C4-2B (cell line): ENCODE data around the gene PARP4.

Experiments used
- H3K27ac ChIP-seq: fragments of 450-650 bp; 2 replicates; pipeline ENCODE4 v1.5.1; 2017
- ZFX ChIP-seq: fragments of 450-650 bp; IDR thresholded peaks from 2 replicates; pipeline ENCODE4 v1.6.1; 2017
- TF ChIP-seq, protein P1 (sequence below): fragments of 450-650 bp; conservative IDR thresholded peaks from 2 replicates; pipeline ENCODE4 v1.5.1; 2017; ENCODE audit warnings: mild to moderate bottlenecking

The PARP4 gene

DNA sequence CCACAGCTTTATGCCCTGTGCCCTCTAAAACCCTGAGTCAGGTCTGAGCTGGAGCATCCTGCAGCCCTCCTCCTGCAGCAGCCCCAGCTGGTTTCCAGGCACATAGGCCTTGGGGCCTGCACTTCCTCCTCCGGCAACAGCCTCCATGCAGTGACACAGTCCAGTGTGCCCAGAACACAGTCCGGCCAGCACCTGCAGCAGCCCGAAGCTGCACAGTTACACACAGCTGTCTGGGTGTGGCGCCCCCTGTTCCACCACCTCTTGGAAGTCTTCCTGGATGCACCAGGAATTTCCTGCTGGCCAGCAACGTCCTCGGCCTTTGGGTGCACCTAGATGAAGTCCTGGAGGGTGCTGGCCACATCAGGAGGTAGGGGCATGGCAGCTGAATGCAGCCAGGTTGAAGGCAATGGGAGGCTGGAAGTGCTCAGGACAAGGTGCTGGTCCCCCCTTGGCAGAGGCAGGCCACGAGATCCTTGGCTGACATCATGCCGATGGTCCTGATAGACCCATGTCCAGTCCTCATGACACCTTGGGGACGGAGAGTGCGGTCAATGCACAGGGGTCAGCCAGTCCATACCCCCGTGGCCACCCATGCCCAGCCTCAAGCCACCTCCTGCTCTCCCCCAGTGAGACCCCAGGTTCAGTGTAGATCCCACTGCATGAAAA is 27.1 kb upstream of the PARP4 start:
- TF ChIP-seq, protein P1, sequence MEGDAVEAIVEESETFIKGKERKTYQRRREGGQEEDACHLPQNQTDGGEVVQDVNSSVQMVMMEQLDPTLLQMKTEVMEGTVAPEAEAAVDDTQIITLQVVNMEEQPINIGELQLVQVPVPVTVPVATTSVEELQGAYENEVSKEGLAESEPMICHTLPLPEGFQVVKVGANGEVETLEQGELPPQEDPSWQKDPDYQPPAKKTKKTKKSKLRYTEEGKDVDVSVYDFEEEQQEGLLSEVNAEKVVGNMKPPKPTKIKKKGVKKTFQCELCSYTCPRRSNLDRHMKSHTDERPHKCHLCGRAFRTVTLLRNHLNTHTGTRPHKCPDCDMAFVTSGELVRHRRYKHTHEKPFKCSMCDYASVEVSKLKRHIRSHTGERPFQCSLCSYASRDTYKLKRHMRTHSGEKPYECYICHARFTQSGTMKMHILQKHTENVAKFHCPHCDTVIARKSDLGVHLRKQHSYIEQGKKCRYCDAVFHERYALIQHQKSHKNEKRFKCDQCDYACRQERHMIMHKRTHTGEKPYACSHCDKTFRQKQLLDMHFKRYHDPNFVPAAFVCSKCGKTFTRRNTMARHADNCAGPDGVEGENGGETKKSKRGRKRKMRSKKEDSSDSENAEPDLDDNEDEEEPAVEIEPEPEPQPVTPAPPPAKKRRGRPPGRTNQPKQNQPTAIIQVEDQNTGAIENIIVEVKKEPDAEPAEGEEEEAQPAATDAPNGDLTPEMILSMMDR: no peak
- no peak for TF ChIP-seq ZFX
- no peak overlapping the region for H3K27ac ChIP-seq

DNA sequence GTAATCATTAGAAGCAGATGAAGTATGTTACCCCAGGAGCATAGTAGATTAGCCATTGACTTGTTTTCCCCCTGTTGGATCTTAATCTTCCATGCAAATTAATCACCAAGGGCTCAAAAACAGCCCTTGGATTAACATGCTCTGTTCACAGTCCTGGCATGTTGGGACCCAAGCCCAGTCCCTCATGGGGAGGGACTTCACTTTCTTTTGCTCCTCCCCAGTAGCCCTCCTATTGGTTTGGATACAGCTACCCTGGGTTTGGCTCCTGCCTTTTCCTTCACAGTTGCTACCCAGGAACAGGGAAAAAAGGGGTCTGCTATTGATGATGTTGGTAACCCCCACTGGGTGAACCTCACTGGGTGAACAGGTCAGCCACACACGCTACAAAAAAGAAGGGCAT is 16.9 kb upstream of the PARP4 start:
- H3K27ac ChIP-seq: no peak overlapping the region

DNA sequence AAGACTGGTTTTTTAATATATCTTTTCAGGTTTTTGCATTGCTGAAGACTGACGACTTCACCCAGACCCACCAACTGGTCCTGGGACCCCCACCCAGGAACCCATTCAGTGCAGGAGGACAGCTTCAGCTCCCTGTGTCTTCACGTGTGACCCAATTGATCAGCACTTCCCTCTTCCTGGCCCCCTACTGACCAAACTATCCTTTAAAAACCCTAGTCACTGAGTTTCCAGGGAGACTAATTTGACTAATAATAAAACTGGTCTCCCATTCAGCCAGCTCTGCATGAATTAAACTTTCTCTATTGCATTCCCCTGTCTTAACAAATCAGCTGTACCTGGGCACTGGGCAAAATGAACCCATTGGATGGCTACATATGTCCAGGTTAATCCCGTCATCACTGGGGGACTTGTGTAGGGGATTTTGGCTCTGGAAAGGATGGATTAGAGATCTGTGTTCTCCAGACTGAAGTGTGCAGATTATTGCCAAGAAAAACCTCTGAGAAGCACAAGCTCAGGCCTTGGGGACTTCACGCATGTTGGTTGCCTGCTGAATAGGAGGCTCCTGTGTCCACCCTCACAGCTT is 16.3 kb upstream of the PARP4 start:
- TF ChIP-seq, protein P1: no peak
- no peak for TF ChIP-seq ZFX
- no peak overlapping the region for H3K27ac ChIP-seq

More for the DNA sequence above, 16.9 kb upstream of the PARP4 start:
- TF ChIP-seq, protein P1: no peak
- no peak for TF ChIP-seq ZFX

DNA sequence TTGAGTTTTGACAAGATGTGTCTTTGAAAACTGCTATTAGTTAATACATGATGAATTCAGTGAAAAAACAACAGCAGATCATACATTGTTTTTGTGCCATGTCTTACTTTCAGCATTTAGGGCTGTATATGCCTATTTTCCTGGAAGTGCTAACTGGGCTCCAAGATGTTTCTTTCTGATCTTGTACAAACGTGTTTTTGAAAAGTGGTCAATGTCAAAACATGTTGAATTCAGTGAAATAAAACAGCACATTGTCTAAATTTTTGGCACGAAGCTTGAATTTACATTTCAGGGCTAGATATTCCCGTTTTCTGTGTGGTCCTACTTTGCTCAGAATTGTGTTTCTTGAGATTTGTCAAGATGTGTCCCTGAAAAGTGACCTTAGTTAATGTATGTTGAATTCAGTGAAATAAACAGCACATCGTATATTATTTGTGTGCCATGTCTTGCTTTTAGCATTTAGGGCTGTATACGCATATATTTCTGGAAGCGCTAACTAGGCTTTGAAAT is 14.7 kb upstream of the PARP4 start:
- TF ChIP-seq, protein P1: no peak
- TF ChIP-seq ZFX: no peak
- H3K27ac ChIP-seq: no peak overlapping the region

DNA sequence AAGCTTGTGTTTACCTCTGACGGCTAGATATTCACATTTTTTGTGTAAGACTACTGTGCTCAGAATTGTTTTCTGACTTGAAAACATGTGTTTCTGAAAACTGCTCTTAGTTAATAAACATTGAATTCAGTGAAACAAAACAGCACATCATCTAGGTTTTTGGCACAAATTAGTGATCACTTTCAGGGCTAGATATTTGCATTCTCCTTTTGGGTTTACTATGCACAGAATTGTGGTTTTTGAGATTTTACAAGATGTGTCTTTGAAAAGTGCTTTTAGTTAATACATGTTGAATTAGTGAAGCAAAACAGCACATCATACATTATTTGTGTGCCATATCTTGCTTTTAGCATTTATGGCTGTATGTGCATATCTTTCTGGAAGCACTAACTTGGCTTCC is 8.2 kb upstream of the PARP4 start:
- TF ChIP-seq ZFX: no peak
- TF ChIP-seq, protein P1: no peak
- no peak overlapping the region for H3K27ac ChIP-seq

DNA sequence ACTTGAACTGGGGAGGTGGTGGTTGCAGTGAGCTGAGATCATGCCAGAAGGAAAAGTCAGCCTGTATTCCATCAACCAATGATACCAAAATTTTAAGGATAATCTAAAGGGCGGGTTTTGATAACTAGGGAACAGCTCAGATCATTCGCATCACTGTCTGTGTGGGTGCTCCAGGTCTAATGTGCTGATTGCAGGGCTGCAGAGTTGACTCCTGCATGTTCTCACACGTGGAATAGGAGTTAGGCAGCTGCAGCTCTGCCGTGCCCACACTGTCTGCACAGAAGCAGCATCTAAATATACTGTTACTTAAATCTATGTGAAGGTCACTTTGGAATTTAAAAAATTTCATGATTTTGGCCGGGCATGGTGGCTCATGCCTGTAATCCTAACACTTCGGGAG is 4.3 kb upstream of the PARP4 start:
- no peak for TF ChIP-seq ZFX
- TF ChIP-seq, protein P1: no peak
- H3K27ac ChIP-seq: no peak overlapping the region

DNA sequence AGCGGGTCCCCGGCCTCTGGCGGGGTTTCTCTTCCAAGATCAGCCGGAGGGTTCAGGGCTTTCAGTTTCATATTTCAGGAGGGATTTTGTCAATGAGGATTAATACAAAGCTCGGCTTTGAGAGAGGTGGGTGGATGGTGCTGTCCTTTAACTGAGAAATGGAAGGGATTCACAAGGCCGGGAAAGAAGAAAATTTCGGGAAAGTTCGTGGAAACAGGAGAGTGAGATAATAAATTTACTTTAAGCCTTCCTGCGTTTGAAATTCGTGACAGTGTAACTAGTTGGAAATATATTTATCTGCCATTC is 283 bp upstream of the PARP4 start:
- no peak for TF ChIP-seq ZFX
- TF ChIP-seq, protein P1: no peak
- peak overlapping the region; percentile 89 for H3K27ac ChIP-seq
